COLO668 (cell line): ENCODE data around the gene ABT1.
"Not testable (repeated sequence)": the region's sequence is repeated elsewhere in the genome, so short reads cannot be mapped to it uniquely, and the experiment has no call there.

ENCODE experiments used
- DNase-seq: peaks from one replicate; lab custom pipeline; 2025; ENCODE audit not compliant: unreplicated experiment; lab: John Stamatoyannopoulos, UW

Gene ABT1

DNA sequence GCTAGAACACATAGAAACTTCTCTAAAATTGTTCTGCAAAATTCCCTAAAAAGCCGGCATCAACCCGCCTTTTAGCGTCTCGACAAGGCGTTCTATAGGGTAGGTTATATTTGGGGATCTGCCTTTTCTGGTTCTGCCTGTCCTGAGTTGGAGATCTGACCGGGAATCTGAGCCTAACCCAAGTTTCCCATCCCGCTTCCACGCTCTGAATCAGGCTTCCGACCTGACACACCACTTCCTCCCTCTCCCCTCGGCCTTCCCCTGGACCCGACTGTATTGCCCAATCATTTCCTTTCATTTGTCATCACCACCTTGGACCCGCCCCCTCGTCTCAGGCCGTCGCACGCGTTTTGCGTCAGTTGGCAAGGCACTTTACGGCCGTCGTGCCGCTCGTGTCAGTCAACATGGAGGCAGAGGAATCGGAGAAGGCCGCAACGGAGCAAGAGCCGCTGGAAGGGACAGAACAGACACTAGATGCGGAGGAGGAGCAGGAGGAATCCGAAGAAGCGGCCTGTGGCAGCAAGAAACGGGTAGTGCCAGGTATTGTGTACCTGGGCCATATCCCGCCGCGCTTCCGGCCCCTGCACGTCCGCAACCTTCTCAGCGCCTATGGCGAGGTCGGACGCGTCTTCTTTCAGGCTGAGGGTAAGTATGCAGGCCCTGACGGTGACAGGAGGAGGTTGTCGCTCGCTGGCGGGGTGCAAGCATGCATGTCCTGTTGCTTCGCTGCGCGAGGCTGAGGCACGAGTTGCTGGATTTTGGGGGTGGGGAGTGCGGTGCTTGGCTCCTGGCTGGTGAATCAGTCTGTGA is at the start of gene ABT1:
Gene ABT1, plus strand, starts transcription at position 375 of the 810 bp plus-strand sequence. Its CDS starts 30 bp downstream, at position 405.
- peak; percentile 94 for DNase-seq

DNA sequence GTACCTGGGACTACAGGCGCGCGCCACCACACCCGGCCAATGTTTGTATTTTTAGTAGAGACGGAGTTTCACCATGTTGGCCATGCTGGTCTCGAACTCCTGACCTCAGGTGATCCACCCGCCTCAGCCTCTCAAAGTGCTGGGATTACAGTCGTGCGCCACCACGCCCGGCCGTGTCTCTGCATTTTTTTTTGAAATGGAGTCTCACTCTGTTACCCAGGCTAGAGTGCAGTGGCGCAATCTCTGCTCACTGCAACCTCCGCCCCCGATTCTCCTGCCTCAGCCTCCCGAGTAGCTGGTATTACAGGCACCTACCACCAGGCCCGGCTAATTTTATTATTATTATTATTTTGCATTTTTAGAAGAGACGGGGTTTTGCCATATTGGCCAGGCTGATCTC is 49.4 kb upstream of the ABT1 start:
- DNase-seq: not testable (repeated sequence)

DNA sequence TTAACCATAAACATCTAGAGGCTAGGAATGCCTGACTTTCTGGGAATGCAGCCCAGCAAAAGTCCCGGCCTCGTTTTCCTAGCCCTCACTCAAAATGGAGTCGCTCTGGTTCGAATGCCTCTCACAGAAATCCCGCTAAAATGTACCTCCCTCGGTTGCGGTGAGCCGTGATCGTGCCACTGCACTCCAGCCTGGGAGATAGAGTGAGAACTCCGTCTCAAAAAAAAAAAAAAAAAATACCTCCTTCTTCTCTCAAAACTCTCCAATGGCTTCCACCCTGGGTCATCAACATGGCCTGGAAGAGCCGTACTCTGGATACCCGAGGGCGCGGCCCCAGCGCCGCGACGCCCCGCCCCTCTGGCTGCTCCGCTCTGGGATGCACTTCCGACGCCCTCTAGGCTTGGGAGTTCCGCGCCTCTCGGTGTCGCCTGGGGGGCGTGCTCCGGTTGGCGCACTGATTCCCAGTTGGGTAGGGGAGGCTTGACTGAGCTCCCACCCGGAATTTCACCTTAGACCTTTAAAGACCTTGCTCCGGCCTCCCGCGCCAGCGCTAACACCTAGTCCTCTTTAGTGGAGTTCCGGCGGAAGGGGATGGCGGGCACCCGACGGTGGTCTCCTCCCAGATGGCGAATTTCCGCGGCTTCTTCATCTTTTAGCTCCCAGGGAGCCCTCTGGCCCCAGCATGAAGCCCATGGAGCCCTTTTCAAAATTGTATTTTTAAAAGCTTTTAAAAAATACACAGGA is 46.3 kb upstream of the ABT1 start:
- DNase-seq: peak; percentile 71

DNA sequence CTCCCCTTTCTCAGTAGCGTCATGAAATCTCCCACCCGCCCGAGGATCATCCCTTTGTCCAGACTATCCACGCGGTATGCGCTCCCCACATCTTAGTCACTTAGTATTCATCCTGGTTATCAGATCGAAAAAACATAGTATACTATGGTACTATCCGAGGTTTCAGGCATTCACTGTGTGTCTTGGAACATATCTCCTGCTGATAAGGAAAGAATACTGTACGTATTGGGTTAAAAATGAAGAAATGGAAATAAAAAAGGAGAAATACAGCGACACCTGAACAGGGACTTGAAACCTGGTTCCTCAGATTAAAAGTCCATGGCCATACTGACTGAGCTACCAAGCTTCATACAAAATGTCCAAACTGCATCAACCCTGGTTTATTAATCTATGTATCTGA is 44.5 kb upstream of the ABT1 start:
- DNase-seq: no peak

DNA sequence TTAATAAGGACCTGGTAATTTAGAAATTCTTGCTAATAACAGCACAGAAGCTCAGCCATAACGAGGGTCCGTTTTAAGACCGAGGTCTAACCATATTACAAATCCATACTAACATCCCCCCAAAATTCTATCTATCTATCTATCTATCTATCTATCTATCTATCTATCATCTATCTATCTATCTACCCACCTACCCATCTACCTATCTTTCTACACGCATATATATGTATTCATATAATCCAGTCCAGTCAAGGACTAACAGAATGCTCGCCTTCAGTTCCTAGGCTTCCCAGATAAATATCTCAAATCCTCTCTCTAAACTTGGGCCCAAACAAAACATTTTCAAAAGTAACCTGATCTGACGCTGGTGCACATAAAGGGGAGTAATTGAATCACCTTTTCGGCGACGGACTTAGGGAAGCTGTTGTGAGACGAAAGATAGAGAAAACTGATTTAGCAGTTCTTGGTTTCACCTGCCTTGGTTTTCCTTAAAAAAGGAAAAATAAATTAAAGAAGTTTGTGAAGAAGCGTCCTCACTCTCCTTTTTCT is 44.0 kb upstream of the ABT1 start:
- DNase-seq: no peak

DNA sequence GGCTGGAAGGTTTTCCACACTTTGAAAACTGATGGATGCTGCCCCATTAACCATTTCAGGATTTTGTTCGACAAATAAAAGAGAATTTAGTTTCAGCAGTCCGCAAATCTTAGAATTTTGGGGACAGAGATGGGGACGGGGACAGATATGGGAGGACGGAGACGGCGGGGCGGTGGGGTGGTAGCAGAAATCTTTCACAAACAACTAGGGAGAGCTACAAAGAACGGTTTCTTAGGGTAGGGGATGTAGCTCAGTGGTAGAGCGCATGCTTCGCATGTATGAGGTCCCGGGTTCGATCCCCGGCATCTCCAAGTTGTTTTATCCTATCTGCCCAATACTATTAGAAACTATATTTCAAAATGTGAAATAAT is 43.5 kb upstream of the ABT1 start:
- peak; percentile 47 for DNase-seq

DNA sequence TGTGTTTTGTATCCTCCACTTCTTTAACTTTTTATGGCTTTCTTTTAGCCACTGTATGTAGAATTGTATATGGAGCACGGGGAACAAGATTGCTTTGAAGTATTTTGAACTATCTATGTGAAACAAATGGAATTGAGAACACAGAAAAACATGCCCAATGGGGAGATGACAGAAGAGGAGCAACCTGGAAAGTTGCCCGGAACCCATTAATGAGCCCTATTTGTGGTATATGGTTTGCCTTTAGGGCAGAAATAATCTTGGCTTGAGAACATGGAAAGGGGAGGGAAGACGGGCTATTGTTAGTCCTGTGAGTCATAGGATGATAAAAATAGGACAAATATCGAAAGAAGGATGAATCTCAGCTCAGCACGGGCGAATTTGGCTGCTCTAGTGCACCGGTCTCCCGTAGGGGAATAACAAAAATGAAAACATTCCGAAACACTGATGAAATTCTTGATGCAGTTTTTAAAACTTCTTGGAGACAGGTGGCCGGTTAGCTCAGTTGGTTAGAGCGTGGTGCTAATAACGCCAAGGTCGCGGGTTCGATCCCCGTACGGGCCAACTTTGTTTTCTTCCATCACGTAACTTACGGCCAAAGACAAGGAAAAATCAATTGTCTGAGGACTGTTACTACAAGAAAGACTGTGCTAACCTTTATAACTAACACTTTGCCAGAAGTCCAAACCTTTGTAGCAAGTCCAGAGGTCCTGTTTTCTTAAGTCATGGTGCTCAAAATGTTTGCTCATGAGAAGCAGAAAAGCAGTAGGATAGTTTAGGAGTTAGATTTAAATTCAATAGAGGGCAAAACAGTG is 42.9 kb upstream of the ABT1 start:
- peak; percentile 68 for DNase-seq

DNA sequence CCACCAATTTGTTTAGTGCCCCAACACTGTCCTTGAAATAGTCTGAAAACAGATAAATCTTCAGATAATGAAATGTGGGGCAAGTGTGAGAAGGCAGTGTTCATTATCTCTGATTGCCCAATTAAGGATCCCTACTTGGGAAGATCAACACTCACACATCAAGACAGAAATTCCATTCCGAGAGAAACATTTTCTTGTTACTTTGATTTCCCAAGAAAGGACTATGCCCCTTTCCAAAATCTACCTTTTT is 42.4 kb upstream of the ABT1 start:
- no peak for DNase-seq

DNA sequence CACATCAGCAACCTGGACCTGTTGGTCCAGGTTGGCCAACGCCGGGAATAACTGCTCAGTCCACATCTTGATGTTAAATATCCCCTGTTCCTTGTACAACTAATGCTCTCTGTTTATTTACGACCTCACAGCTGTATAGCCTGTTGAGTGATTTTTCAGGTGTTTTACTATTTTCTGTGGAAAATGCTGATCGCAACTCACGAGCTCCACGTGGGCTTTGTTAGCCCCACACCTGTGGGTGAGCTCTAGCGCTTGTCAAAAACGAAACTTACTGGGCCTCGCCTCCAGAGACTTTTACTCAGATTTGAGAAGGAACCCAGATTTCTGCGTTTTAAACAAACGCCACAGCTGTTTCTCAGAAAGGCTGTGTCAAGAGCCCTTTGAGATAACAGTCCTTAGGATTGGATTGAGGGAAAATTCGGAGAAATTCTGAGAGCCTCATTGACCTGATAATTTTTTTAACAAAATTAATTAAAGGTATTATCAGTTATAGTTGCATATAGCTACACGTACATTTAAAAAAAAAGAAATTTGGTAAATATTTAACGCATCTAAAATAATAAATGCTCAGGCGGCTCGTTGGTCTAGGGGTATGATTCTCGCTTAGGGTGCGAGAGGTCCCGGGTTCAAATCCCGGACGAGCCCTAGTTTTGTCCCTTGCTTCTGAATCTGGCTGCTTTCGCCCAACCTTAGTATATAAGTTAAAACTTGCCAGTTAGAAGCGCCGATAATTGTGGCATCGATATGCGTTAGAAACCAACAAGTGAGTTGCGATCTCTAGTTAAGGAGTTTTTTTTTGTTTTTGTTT is 41.9 kb upstream of the ABT1 start:
- DNase-seq: peak; percentile 14

DNA sequence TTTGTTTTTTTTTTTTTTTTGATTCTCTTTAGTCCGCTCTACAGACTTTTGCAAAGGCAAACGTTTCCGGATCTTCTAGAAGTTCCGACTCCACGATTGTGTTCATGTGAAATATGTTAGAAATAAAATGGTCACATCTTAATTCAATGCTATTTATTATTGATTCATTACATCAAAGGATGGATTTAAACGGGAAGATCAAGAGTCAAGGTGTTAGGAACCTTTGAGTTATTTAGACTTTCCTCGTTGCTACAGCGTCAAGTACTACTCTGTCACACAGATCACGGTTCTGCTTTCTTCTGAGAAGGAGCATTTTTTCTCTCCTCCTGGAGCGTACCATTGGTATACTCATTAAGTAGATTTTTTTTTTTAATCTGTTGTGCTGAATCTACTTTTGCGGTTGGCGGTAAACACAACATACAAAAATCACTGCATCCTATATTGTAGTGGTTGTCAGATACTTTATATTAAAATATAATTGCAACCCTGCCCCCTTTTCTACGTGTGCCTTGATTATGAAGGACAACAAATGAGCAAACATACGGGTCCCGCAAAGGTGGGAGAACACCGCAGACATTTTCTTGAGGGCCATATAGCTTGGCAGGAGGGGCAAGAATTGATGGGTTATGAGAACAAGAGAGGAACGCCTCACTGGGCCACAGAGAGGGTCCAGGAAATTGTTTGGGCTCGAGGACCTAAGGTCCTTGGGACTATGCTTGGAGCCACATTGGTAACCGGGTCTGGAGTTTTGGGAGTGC is 41.1 kb upstream of the ABT1 start:
- no peak for DNase-seq

DNA sequence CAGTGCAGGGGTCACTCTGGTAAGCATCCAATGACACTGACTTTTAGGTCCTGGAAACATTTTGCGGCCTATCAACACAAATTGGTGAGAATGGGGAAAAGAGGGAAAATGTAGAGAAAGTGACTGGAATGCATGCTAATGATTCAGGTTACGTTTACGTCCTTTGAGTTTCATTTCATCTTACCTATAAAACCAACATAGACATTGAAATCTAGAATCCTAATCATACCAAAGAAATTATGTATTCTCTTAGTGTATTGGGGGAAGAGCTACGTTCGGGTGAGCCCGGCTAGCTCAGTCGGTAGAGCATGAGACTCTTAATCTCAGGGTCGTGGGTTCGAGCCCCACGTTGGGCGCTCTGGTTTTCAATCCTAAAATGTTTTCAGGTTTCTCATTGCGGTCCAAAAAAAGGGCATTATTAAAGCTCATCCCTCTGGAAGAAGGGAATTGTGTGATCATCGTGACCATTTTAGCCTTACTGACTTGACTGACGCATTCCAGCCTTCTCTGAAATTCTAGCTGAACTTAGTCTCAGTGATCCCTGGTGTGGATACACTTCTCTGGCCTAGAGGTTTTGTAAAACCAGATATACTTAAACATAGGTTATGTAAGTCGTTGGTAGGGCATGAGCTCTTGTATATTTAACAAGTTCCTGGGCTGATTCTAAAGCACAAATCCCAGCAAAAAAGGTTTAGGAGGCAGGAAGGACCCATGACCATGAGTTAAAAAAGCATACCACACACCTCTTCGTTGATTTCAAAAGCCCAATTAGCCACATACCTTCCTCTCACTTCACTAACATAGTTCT is 40.3 kb upstream of the ABT1 start:
- DNase-seq: peak; percentile 54

DNA sequence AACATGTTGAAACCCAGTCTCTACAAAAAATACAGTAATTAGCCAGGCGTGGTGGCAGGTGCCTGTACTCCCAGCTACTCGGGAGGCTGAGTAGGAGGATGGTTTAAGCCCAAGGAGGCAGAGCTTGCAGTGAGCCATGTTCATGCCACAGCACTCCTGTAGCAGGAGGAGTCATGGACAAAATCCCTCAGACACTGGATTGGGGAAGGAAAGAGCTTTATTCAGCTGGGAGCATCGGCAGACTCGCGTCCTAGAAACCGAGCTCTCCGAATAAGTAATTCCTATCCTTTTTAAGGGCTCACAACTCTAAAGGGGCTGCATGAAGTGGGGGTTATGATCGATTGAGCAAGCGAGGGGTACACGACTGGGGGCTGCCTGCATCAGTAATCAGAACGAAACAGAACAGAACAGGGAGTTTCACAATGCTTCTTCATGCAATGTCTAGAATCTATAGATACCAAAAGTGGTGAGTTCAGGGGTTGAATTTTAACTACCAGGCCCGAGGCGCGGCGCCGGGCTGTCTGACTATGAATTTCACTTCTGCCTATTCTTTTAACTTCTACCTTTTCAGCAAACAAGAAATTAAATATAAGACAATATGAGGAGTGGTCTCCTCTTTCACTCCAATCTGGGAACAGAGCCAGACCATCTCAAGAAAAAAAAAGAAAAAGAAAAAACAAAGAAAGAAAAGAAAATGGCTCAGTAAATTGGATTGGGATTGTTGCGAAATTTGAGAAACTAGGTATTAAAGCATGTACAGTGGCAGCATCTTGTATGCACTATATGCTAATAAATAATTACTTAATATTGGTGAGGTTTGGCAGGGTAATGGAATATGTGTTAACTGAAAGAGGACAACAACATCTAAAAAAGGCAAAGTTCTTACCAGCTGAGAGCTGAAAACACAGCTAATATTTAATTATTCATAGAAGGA is 35.0 kb upstream of the ABT1 start:
- no peak for DNase-seq

DNA sequence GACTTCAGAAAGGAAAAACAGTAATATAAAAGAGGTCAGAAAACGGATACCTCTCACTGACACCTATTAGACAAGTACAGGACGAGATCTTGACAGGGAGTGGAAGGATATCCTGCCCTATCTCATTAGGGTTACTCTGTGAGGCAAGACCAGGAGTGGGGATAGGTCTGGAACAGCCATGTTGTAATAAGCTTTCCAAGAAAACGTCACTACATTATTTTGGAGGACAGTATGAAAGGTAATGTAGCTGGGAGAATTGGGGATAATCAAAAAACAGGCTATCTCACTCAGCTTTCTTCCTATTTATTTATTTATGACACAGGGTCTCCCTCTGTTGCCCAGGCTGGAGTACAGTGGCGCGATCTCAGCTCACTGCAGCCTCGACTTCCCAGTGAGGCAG is 33.3 kb upstream of the ABT1 start:
- DNase-seq: no peak

DNA sequence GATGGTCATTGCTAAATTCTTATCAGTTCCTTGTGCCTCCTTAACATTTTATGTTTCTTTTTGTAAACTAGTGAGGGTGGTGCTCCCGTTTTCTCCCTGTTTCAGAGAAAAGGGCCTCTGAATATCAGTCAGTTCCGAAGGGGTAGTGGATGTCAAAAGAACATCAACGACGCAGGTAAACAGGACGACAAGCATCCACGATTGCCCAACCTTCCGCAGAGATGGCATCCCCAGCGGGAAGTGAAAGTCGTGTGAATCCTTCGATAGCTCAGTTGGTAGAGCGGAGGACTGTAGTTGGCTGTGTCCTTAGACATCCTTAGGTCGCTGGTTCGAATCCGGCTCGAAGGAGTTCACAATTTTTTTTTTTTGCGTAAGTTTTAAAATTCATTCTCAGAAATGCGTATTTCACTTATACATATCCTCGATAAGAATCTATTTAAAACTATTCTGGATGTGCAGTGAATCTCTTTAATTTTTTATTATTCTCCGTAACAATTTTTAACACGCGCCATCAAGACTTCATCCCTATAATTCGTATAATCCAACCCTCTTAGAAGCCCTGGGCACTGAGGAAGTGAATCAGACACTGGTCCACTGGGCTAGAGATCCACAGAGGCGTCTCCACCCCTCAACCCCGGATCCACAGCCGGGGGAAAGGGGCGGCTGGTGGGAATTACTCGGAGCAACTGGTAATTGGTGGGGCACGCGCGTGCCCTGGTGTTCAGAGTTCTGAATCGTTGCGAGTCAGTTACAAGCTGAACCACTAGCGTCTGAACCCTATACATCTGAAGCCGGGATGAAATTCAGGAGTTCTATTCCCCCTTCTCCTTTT is 27.9 kb upstream of the ABT1 start:
- DNase-seq: peak; percentile 86

DNA sequence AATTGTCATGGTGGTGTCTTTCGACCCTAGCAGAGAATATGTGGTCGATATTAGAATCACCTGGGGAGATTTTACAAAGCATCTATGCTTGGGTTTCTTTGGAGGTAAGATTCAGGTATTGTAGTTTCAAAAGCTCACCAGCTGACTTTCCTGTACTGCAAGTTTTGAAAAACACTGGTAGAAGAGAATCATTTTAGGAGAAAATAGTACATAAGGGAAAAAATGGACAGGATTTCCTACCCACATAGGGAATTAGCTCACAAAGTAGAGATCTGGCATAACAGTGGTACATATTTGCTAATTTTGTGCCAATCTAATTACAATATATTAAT is 27.4 kb upstream of the ABT1 start:
- no peak for DNase-seq

DNA sequence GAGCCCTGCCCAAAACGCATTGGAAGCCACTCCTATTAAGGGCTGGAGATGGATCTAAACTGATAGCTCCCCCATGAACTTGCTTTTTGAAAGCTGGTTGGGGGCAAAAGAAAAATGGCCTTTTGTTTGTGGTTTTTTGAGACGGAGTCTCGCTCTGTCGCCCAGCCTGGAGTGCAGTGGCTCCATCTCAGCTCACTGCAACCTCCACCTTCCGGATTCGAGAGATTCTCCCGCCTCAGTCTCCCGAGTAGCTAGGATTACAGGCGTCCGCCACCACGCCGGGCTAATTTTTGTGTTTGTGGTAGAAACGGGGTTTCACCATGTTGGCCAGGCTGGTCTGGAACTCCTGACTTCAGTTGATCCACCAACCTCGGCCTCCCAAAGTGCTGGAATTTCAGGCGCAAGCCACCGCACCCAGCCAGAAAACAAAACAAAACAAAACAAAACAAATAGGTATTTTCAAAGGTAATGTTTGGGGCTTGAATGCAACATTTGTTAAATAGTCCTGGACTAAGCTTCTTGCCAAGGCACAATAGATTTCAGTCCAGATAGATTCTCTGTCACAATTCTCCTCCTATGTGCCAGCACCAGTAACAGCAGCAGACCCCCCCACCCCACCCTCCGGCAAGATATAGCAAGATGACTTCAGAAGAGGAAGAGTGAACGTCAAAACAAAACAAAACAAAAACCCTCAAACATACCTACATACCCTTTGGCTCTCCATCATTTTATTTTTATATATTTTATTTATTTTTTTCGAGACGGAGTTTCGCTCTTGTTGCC is 26.5 kb upstream of the ABT1 start:
- DNase-seq: no peak
